Epithelial cell of esophagus (primary cell): ENCODE measurements around the gene HNRNPA2B1.

Source experiments
- DNase-seq: peaks from one replicate; pipeline ENCODE4 v3.0.0; 2010; ENCODE audit warnings: low read depth
- H3K4me3 ChIP-seq: 2 replicates; pipeline ENCODE4 v1.5.1; 2011; ENCODE audit warnings: mild to moderate bottlenecking, low read length, control low read depth
- TF ChIP-seq, protein P1 (sequence below): IDR thresholded peaks from 2 replicates; pipeline ENCODE4 v1.5.1; 2011; ENCODE audit warnings: low read depth, mild to moderate bottlenecking, low read length, control low read depth, inconsistent platforms; ENCODE audit not compliant: insufficient read depth; ENCODE audit errors: missing control alignments

HNRNPA2B1 gene

DNA sequence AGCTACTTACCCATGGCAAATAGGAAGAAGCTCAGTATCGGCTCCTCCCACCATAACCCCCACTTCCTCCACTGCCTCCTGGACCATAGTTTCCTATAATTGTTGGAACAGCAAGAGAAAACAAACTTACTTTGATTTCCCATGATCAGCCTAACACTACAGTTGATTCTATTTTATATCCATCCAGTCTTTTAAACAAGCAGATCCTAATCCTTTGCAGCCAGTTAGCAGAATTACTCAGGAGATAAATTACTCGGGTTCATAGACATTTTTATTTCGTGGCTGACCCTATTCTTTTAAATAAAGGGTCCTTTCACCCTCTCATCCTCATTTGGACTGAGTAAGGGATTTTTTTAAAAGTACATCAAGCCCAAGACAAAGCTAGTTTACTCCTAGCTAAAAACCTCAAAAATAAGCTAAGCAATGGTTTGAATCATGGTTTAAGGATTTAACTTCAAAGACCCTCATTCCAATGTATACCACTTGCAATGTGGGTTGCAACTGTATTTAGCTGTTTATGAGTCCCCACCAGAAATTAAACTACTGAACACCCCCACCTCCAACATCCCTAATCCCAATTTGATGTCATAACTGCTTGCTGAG lies 8.0 kb downstream of the HNRNPA2B1 start:
- no peak overlapping the region for H3K4me3 ChIP-seq
- TF ChIP-seq, protein P1, sequence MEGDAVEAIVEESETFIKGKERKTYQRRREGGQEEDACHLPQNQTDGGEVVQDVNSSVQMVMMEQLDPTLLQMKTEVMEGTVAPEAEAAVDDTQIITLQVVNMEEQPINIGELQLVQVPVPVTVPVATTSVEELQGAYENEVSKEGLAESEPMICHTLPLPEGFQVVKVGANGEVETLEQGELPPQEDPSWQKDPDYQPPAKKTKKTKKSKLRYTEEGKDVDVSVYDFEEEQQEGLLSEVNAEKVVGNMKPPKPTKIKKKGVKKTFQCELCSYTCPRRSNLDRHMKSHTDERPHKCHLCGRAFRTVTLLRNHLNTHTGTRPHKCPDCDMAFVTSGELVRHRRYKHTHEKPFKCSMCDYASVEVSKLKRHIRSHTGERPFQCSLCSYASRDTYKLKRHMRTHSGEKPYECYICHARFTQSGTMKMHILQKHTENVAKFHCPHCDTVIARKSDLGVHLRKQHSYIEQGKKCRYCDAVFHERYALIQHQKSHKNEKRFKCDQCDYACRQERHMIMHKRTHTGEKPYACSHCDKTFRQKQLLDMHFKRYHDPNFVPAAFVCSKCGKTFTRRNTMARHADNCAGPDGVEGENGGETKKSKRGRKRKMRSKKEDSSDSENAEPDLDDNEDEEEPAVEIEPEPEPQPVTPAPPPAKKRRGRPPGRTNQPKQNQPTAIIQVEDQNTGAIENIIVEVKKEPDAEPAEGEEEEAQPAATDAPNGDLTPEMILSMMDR: no peak
- DNase-seq: no peak

DNA sequence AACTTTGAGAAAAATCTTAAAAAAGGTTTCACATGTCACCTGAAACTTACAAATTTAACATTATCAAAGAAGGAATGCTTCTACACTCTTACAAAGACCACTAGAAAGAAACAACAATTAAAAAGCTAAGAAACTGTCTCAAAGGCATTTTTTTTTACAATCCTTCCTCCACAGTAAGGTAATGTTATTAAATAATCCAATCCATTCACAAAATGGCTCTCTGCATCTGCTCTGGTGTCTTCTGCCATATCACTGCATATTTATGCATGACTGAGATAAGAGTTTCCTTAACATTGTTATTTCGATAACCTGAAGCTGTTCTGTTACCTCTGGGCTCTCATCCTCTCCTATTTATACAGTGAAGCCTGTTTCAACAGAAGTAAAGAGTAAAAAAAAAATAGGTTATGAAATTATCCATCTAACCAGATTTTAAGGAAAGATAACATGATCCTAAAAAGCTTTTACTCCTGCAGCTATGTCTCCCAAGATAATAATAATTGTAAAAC lies 8.5 kb downstream of the HNRNPA2B1 start:
- DNase-seq: no peak
- TF ChIP-seq, protein P1: no peak
- no peak overlapping the region for H3K4me3 ChIP-seq

DNA sequence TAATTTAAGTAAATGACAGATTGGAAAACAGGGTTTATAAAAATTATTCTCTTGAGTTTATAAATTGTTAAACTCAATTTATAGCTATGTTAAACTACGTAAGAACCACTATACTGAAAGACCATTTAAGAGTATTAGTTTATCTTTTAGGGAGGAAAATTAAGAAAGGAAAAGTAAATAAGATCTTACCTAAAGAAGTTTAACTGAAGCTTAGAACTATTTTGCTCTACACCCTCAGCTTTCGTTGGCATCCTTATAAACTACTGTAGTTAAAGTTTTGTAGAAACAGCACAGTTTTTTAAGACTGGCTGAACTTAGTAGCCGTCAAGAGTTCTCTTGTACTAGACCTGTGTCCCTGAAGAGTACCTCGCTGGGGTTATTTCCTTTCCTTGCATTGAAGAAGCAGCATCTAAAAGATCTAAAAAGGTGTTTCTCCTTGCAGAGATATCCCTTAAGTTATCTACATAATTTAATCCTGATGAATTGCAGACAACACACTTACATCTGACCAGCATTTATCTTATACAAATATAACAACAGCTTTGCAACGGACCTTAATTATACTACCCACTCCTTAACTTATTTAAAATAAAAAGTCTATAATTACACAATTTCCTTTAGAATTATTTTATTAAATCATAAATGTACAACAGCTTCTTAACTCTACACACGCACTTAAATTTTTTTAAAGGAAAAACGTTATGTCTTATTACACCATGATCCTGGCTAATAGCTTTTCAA lies 9.1 kb downstream of the HNRNPA2B1 start:
- no peak for DNase-seq
- H3K4me3 ChIP-seq: no peak overlapping the region
- TF ChIP-seq, protein P1: no peak

DNA sequence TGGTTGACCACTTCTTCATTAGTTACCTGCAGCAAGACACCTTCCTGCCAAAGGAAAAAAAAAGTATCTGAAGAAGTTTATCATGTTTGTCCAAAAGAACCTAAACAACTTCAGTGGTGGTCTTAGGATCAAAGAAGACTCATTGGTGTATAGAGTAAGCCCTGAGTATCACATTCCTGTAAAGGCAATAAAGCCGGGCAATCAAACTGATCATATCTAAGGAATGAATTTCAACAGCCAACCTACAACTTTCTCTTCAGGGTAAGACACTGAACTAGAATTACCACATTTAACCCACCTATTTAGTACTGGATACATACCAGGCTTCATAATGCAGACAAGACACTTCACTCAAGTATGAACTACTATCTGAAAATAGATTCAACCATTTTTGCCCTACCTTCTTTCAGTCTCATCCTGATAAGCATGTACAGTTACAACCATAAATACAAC lies 10.1 kb downstream of the HNRNPA2B1 start:
- no peak for DNase-seq
- H3K4me3 ChIP-seq: no peak overlapping the region
- TF ChIP-seq, protein P1: no peak

DNA sequence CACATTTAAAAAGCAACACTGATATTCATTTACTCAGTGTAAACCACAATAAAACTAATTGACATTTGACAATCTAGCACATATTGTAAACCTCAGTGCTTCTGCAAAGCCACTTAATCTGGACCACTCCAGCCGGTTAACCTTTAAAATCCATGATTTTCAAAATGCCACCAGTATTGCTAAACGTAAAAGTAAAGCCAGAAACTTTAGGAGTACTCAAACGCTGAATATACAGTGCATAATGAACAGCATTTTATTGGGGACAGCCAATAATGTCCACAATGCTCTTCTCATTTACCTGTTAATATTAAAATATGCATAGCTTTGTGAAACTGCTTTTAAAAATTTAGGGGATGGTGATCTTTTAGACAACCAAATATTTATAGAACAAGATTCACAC lies 10.8 kb downstream of the HNRNPA2B1 start:
- no peak overlapping the region for H3K4me3 ChIP-seq
- TF ChIP-seq, protein P1: no peak
- no peak for DNase-seq

DNA sequence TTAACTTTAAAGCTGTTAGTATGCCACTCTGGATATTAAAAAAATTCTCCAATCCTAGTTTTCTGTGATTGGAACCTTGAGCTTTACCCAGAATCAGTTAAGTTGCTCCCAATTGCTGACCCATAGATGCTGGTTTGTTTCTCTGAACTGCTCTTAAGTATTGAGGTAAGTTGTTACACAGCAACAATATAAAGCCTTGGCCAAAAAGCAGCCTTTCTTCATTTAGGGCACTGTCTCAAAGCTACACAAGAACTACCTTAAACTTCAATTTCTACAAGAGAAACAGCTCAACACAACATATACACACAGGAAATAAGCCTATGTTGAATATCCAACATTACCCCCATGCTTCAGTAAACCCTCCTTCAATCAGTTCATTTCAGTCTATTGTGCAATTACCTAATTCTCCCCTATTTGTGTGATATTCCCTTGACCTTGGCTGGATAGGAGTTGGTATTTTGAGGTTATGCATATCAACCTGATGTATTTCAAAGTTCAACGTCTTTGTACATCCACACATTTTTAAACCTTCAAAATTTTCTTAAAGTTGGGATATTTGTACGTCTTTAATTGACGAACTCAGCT lies 11.5 kb downstream of the HNRNPA2B1 start:
- no peak overlapping the region for H3K4me3 ChIP-seq
- DNase-seq: no peak
- TF ChIP-seq, protein P1: no peak
